ENCODE results near the gene BRD4.

Gene BRD4

GRCh38 chr19:15298847-15299567, 33.3 kb downstream of the BRD4 start:
- Histone ChIP-seq H3K36me3 (peaks cover 9% of the 10 kb centered on the region), H3K4me1 (ENCODE audit: control insufficient read depth in 1 of 2, insufficient read depth in 1 of 2, low read depth in 1 of 2, low read length in 1 of 2) (peaks cover 43 to 56% of the 10 kb centered on the region in 2 experiments), H3K4me3 (ENCODE audit: low read depth in 1 of 2, low read length in 1 of 2) (no peak overlapping the region), H3K9me3 (no peaks in the 10 kb centered on the region), H3K27ac (peak overlapping the region; percentile 59), H3K27me3 (no peaks in the 10 kb centered on the region)
- no peak for TF ChIP-seq CTCF (IDR thresholded peaks at IDR 0.05)

GRCh38 chr19:15297416-15298224, 34.7 kb downstream of the BRD4 start:
- H3K4me3 ChIP-seq (ENCODE audit: low read depth in 1 of 2, low read length in 1 of 2): no peak overlapping the region

GRCh38 chr19:15296841-15297415, 35.4 kb downstream of the BRD4 start:
- peaks cover 52 to 55% of the 10 kb centered on the region in 2 experiments for H3K4me1 ChIP-seq (ENCODE audit: control insufficient read depth in 1 of 2, insufficient read depth in 1 of 2, low read depth in 1 of 2, low read length in 1 of 2)
- peak overlapping the region; percentile 70 for H3K27ac ChIP-seq
- H3K36me3 ChIP-seq: peaks cover 9% of the 10 kb centered on the region
- no peaks in the 10 kb centered on the region for H3K9me3 ChIP-seq
- no peak for TF ChIP-seq CTCF (IDR thresholded peaks at IDR 0.05)
- no peak overlapping the region for H3K4me3 ChIP-seq (ENCODE audit: low read depth in 1 of 2, low read length in 1 of 2)
- H3K27me3 ChIP-seq: no peaks in the 10 kb centered on the region

More at GRCh38 chr19:15297416-15298224, 34.7 kb downstream of the BRD4 start:
- Histone ChIP-seq H3K4me1 (ENCODE audit: control insufficient read depth in 1 of 2, insufficient read depth in 1 of 2, low read depth in 1 of 2, low read length in 1 of 2) (peaks cover 52 to 55% of the 10 kb centered on the region in 2 experiments), H3K27me3 (no peaks in the 10 kb centered on the region), H3K27ac (peak overlapping the region; percentile 70), H3K36me3 (peaks cover 9% of the 10 kb centered on the region), H3K9me3 (no peaks in the 10 kb centered on the region)
- no peak for TF ChIP-seq CTCF (IDR thresholded peaks at IDR 0.05)

- Histone ChIP-seq H3K9me3 (no peaks in the 10 kb centered on the region), H3K4me1 (ENCODE audit: control insufficient read depth in 1 of 2, insufficient read depth in 1 of 2, low read depth in 1 of 2, low read length in 1 of 2) (peaks cover 52 to 54% of the 10 kb centered on the region in 2 experiments), H3K27ac (peak overlapping the region; percentile 70), H3K4me3 (ENCODE audit: low read depth in 1 of 2, low read length in 1 of 2) (no peak overlapping the region), H3K27me3 (no peaks in the 10 kb centered on the region), H3K36me3 (peaks cover 9% of the 10 kb centered on the region)
- TF ChIP-seq CTCF (IDR thresholded peaks at IDR 0.05): no peak
Observed at GRCh38 chr19:15296353-15296752, 36.0 kb downstream of the BRD4 start.

- Histone ChIP-seq H3K27ac (peak overlapping the region; percentile 53), H3K27me3 (no peaks in the 10 kb centered on the region), H3K36me3 (peaks cover 9% of the 10 kb centered on the region), H3K4me1 (ENCODE audit: control insufficient read depth in 1 of 2, insufficient read depth in 1 of 2, low read depth in 1 of 2, low read length in 1 of 2) (peaks cover 45 to 48% of the 10 kb centered on the region in 2 experiments), H3K9me3 (no peaks in the 10 kb centered on the region), H3K4me3 (ENCODE audit: low read depth in 1 of 2, low read length in 1 of 2) (no peak overlapping the region)
- TF ChIP-seq CTCF (IDR thresholded peaks at IDR 0.05): no peak
Observed at GRCh38 chr19:15294561-15294990, 37.8 kb downstream of the BRD4 start.

Measured in neutrophil (primary cell).